GM19099 (cell line): ENCODE results near the gene SIRT3.
"Not testable (repeated sequence)": the region's sequence is repeated elsewhere in the genome, so short reads cannot be mapped to it uniquely, and the experiment has no call there.

Experiments
- POLR2A ChIP-seq: IDR thresholded peaks from 3 replicates; pipeline ENCODE4 v1.6.1; 2011; ENCODE audit warnings: low read depth; ENCODE audit not compliant: insufficient read length; ENCODE audit errors: extremely low read depth

Gene SIRT3

GRCh38 chr11:203945-204586 is 32.1 kb downstream of the SIRT3 start:
- no peak for TF ChIP-seq POLR2A

GRCh38 chr11:203056-203944 is 32.8 kb downstream of the SIRT3 start:
- TF ChIP-seq POLR2A, result no peak

- TF ChIP-seq POLR2A, result no peak
Observed at GRCh38 chr11:202490-202889, 33.7 kb downstream of the SIRT3 start.

- no peak for TF ChIP-seq POLR2A
Observed at GRCh38 chr11:201966-202365, 34.2 kb downstream of the SIRT3 start.

- no peak for TF ChIP-seq POLR2A
Observed at GRCh38 chr11:200224-201003, 35.7 kb downstream of the SIRT3 start.

GRCh38 chr11:199782-200181 is 36.4 kb downstream of the SIRT3 start:
- no peak for TF ChIP-seq POLR2A

- TF ChIP-seq POLR2A, result no peak
Observed at GRCh38 chr11:199004-199581, 37.0 kb downstream of the SIRT3 start.

- no peak for TF ChIP-seq POLR2A
Observed at GRCh38 chr11:198236-198806, 37.8 kb downstream of the SIRT3 start.

- no peak for TF ChIP-seq POLR2A
Observed at GRCh38 chr11:197741-198235, 38.4 kb downstream of the SIRT3 start.

GRCh38 chr11:196786-197731 is 39.1 kb downstream of the SIRT3 start:
- TF ChIP-seq POLR2A, result no peak

- TF ChIP-seq POLR2A, result not testable (repeated sequence)
Observed at GRCh38 chr11:192674-193128, 43.4 kb downstream of the SIRT3 start, which contains the start of gene SCGB1C1. Gene SCGB1C1, plus strand, starts transcription at chr11:193078. Its CDS starts 22 bp downstream, at chr11:193100.
